ENCODE measurements around the gene VPS13D. TPM values are rescaled to one million over a fixed set of nuclear protein-coding genes. Genes with fewer than 3 reads are reported as not detected.
A peak's percentile ranks its signal among the peaks of the same experiment; 100 is the strongest.
"Not testable (repeated sequence)": the region's sequence is repeated elsewhere in the genome, so short reads cannot be mapped to it uniquely, and the experiment has no call there.

VPS13D gene
- total RNA-seq, 2 experiments from 2014 or later = 32.5 to 39.9 TPM

DNA sequence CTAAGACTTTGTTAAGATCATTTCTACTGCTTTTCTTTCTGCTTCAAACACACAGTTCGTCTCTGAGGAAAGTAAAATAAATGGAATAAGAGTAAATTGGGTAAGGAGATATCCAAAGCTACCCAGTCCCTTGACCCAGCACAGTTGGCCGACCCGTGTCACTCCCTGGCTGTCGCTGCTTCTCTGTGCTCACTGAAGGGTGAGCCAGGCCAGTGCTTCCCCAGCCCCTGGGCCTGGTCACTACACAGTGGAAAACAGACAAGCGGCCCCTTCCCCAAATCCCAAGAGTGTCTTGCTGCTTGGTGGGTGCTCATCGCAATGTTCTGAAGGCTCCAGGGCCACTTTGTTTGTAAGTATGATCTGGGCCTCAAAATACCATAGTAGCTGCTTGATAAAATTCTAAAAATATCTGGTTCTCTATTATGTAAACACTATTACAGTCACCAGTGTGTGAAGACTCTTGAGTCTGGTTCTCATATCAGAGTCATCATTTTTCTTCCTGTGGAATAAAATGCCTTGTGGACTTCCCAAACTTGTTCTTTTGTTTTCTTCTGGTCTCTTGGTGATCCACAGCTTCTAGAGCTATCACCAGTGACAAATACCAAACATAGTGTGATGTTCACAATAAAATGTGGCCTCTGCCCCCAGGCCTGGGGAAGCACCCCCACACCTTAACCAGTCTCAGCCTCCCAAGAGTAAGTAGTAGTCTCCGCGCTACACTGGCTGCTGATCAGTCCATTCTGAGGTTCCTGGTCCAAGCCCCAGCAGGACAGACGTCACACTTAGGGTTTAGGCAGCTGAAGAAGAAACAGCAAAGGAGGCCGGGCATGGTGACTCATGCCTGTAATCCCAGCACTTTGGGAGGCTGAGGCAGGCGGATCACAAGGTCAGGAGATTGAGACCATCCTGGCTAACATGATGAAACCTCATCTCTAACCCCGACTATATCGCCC lies 282.0 kb downstream of the VPS13D start:
- Mint-ChIP-seq H3K27me3 (ENCODE audit: low read depth) (no peaks in the 10 kb centered on the region), H3K4me3 (peak overlapping the region; percentile 80), H3K36me3 (ENCODE audit: low read depth) (peaks cover 62% of the 10 kb centered on the region), H3K4me1 (ENCODE audit: low read depth) (peaks cover 53% of the 10 kb centered on the region), H3K9me3 (ENCODE audit: insufficient read depth) (peaks cover 7% of the 10 kb centered on the region), H3K27ac (peak overlapping the region; percentile 100)
- CTCF ChIA-PET = interaction anchor here (0.7 to 2.6 kb wide), 17 partner anchors 9 to 387 kb away, joined by 3 to 16 read pairs (median 6); partner anchors contain the start of gene DHRS3
- ATAC-seq = no peak
- POLR2A ChIA-PET = interaction anchor here (0.7 to 2.7 kb wide), 25 partner anchors 9 to 1244 kb away, joined by 3 to 52 read pairs (median 8); partner anchors contain the start of gene DHRS3
- no peak for DNase-seq

GRCh38 chr1:12513181-12513580 lies 283.4 kb downstream of the VPS13D start:
- Mint-ChIP-seq H3K27me3 (ENCODE audit: low read depth) (no peaks in the 10 kb centered on the region), H3K9me3 (ENCODE audit: insufficient read depth) (peaks cover 7% of the 10 kb centered on the region), H3K4me1 (ENCODE audit: low read depth) (peaks cover 54% of the 10 kb centered on the region), H3K36me3 (ENCODE audit: low read depth) (peaks cover 57% of the 10 kb centered on the region), H3K4me3 (no peak overlapping the region), H3K27ac (peak overlapping the region; percentile 67)
- ChIA-PET CTCF (no interaction called here), POLR2A (no interaction called here)
- DNase-seq (no peak), ATAC-seq (no peak)

GRCh38 chr1:12514590-12514989 lies 284.8 kb downstream of the VPS13D start:
- no peak for DNase-seq
- CTCF ChIA-PET = no interaction called here
- Mint-ChIP-seq H3K27me3 (ENCODE audit: low read depth) (no peaks in the 10 kb centered on the region), H3K27ac (no peak overlapping the region), H3K4me1 (ENCODE audit: low read depth) (peaks cover 51% of the 10 kb centered on the region), H3K4me3 (no peak overlapping the region), H3K9me3 (ENCODE audit: insufficient read depth) (peaks cover 7% of the 10 kb centered on the region), H3K36me3 (ENCODE audit: low read depth) (peaks cover 54% of the 10 kb centered on the region)
- ATAC-seq = no peak
- POLR2A ChIA-PET = no interaction called here

DNA sequence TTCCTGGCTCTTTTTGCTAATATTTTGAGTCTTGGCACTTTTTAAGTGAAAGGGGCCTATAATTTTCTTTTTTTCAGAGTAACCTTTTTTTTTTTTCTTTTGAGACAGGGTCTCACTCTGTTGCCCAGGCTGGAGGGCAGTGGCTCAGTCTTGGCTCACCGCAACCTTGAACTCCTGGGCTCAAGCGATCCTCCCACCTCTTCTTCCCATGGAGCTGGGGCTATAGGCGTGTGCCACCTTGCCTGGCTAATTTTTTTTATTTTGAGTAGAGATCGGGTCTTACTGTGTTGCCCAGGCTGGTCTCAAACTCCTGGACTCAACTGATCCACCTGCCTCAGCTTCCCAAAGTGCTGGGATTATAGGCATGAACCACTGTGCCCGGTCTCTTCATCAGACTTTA lies 285.4 kb downstream of the VPS13D start:
- DNase-seq (no peak), ATAC-seq (no peak)
- H3K4me1 Mint-ChIP-seq (ENCODE audit: low read depth) = peaks cover 45% of the 10 kb centered on the region
- no peak overlapping the region for H3K4me3 Mint-ChIP-seq
- H3K27me3 Mint-ChIP-seq (ENCODE audit: low read depth) = no peaks in the 10 kb centered on the region
- peaks cover 52% of the 10 kb centered on the region for H3K36me3 Mint-ChIP-seq (ENCODE audit: low read depth)
- POLR2A ChIA-PET = no interaction called here
- no peak overlapping the region for H3K27ac Mint-ChIP-seq
- H3K9me3 Mint-ChIP-seq (ENCODE audit: insufficient read depth) = peaks cover 7% of the 10 kb centered on the region
- CTCF ChIA-PET = no interaction called here

- ATAC-seq (no peak), DNase-seq (no peak)
- ChIA-PET POLR2A (no interaction called here), CTCF (no interaction called here)
- Mint-ChIP-seq H3K4me3 (no peak overlapping the region), H3K36me3 (ENCODE audit: low read depth) (peaks cover 42% of the 10 kb centered on the region), H3K4me1 (ENCODE audit: low read depth) (peaks cover 32% of the 10 kb centered on the region), H3K9me3 (ENCODE audit: insufficient read depth) (peaks cover 7% of the 10 kb centered on the region), H3K27ac (no peak overlapping the region), H3K27me3 (ENCODE audit: low read depth) (no peaks in the 10 kb centered on the region)
Observed at GRCh38 chr1:12516741-12517140, 286.9 kb downstream of the VPS13D start.

- H3K27me3 Mint-ChIP-seq (ENCODE audit: low read depth) = no peaks in the 10 kb centered on the region
Observed at GRCh38 chr1:12518931-12519692, 289.3 kb downstream of the VPS13D start.

DNA sequence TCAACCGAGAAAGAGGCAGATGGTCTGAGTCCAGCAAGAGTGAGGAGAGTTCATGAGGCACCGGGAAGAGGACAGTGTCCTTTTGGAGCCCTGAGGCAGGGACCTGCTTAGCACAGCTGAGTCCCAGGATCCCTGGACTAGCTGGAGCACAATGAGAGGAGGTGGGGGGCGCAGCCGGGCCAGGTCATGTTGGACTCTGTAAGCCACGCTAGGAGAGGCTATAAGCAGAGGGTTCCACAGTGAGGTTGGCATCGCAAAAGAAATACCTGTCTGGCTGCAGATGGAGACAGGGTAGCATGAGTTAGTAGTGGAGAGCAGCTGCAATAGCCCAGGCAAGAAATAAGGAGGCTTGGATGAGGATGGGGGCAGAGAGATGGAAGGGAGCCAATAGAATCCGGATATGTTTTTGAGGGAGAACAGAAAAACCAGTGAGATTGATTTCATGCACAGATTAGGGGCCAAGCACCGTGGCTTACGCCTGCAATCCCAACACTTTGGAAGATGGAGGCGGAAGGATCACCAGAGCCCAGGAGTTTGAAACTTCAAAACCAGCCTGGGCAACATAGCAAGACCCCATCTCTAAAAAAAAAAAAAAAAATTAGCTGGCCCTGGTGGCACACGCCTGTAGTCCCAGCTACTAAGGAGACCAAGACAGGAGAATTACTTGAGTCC lies 290.0 kb downstream of the VPS13D start:
- no peak overlapping the region for H3K4me3 Mint-ChIP-seq
- H3K27ac Mint-ChIP-seq = peak overlapping the region; percentile 23

More at GRCh38 chr1:12518931-12519692, 289.3 kb downstream of the VPS13D start:
- no peak overlapping the region for H3K27ac Mint-ChIP-seq
- H3K36me3 Mint-ChIP-seq (ENCODE audit: low read depth) = peaks cover 30% of the 10 kb centered on the region
- peaks cover 11% of the 10 kb centered on the region for H3K4me1 Mint-ChIP-seq (ENCODE audit: low read depth)
- ChIA-PET POLR2A (interaction anchor here (0.9 to 1.1 kb wide), 2 partner anchors 43 to 79 kb away, joined by 3 read pairs; no protein-coding TSS in a partner anchor), CTCF (interaction anchor here (0.6 to 1.2 kb wide), 4 partner anchors 42 to 244 kb away, joined by 3 read pairs; no protein-coding TSS in a partner anchor)
- ATAC-seq (no peak), DNase-seq (no peak)
- H3K4me3 Mint-ChIP-seq = no peak overlapping the region
- peaks cover 2% of the 10 kb centered on the region for H3K9me3 Mint-ChIP-seq (ENCODE audit: insufficient read depth)

DNA sequence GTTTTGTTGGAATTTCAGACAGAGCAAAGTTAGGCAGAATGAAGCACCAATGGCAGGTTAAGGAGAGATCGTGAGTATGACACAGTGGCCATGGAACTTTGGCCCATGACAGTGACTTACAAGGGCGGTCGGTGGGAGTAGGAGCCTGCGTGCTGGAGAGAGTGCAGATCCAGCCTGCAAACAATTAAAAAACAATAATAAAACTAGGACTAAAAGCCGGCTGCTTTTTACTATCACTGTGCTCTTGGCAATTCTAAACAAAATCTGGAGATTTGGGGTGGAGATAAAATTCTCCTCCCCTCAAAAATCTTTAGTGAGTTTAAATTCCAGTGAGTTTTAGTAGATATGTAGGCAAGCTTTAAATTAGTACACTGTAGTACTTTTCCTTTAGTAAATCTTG lies 291.3 kb downstream of the VPS13D start:
- Mint-ChIP-seq H3K9me3 (ENCODE audit: insufficient read depth) (peaks cover 4% of the 10 kb centered on the region), H3K36me3 (ENCODE audit: low read depth) (peaks cover 22% of the 10 kb centered on the region), H3K4me3 (no peak overlapping the region), H3K27ac (no peak overlapping the region), H3K4me1 (ENCODE audit: low read depth) (peaks cover 23% of the 10 kb centered on the region), H3K27me3 (ENCODE audit: low read depth) (no peaks in the 10 kb centered on the region)
- no peak for ATAC-seq
- no peak for DNase-seq
- ChIA-PET CTCF (no interaction called here), POLR2A (interaction anchor here (2.0 kb wide), 1 partner anchor 10 kb away, joined by 10 read pairs; no protein-coding TSS in a partner anchor)

More for the DNA sequence above, 290.0 kb downstream of the VPS13D start:
- ATAC-seq = no peak
- H3K9me3 Mint-ChIP-seq (ENCODE audit: insufficient read depth) = peaks cover 4% of the 10 kb centered on the region
- ChIA-PET POLR2A (interaction anchor here (0.6 to 2.0 kb wide), 3 partner anchors 8 to 345 kb away, joined by 3 to 10 read pairs (median 3); no protein-coding TSS in a partner anchor), CTCF (no interaction called here)
- H3K27me3 Mint-ChIP-seq (ENCODE audit: low read depth) = no peaks in the 10 kb centered on the region
- peaks cover 12% of the 10 kb centered on the region for H3K4me1 Mint-ChIP-seq (ENCODE audit: low read depth)
- H3K36me3 Mint-ChIP-seq (ENCODE audit: low read depth) = peaks cover 26% of the 10 kb centered on the region
- no peak for DNase-seq

- DNase-seq; CTCF ChIA-PET; ATAC-seq; H3K27ac Mint-ChIP-seq; H3K4me3 Mint-ChIP-seq; H3K9me3 Mint-ChIP-seq (ENCODE audit: insufficient read depth); H3K27me3 Mint-ChIP-seq (ENCODE audit: low read depth); POLR2A ChIA-PET: not testable (repeated sequence)
- H3K4me1 Mint-ChIP-seq (ENCODE audit: low read depth) = peaks cover 21% of the 10 kb centered on the region
- H3K36me3 Mint-ChIP-seq (ENCODE audit: low read depth) = peaks cover 17% of the 10 kb centered on the region
Observed at GRCh38 chr1:12522780-12523179, 292.9 kb downstream of the VPS13D start.

DNA sequence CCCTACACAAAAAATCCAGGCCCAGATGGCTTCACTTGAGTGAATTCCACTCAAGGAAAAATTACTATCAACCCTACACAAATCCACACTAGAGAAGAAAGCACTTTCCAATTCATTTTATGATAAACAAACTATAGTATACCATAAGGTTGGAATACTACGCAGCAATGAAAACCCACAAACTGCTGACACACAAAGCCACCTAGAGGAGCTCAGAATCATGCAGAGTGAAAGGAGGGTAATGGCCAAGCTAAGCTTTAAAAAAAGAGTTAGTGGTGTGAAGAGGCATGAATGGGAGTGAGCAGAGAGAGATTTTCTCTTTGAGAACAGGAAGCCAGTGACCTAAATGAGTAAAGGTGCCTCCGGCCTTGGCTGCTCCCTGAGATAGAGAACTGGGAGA lies 294.4 kb downstream of the VPS13D start:
- Mint-ChIP-seq H3K36me3 (ENCODE audit: low read depth) (peaks cover 11% of the 10 kb centered on the region), H3K4me3 (no peak overlapping the region), H3K27ac (no peak overlapping the region), H3K27me3 (ENCODE audit: low read depth) (no peaks in the 10 kb centered on the region), H3K4me1 (ENCODE audit: low read depth) (peaks cover 17% of the 10 kb centered on the region), H3K9me3 (ENCODE audit: insufficient read depth) (peaks cover 4% of the 10 kb centered on the region)
- DNase-seq = no peak
- ChIA-PET POLR2A (no interaction called here), CTCF (no interaction called here)
- ATAC-seq = no peak

GRCh38 chr1:12525311-12526181 lies 295.7 kb downstream of the VPS13D start:
- ChIA-PET POLR2A (interaction anchor here (0.6 to 1.0 kb wide), 2 partner anchors 43 to 47 kb away, joined by 3 read pairs; no protein-coding TSS in a partner anchor), CTCF (no interaction called here)
- Mint-ChIP-seq H3K4me3 (no peak overlapping the region), H3K27me3 (ENCODE audit: low read depth) (no peaks in the 10 kb centered on the region), H3K9me3 (ENCODE audit: insufficient read depth) (peaks cover 4% of the 10 kb centered on the region), H3K4me1 (ENCODE audit: low read depth) (peaks cover 21% of the 10 kb centered on the region), H3K36me3 (ENCODE audit: low read depth) (peaks cover 7% of the 10 kb centered on the region), H3K27ac (peak overlapping the region; percentile 75)
- ATAC-seq (no peak), DNase-seq (no peak)
